C4-2B (cell line): ENCODE measurements around the gene OSBPL6.

Source experiments
- ZFX ChIP-seq: fragments of 450-650 bp; IDR thresholded peaks from 2 replicates; pipeline ENCODE4 v1.6.1; 2017
- TF ChIP-seq, protein P1 (sequence below): fragments of 450-650 bp; conservative IDR thresholded peaks from 2 replicates; pipeline ENCODE4 v1.5.1; 2017; ENCODE audit warnings: mild to moderate bottlenecking

GRCh38 chr2:178415979-178416378 lies 221.7 kb downstream of the OSBPL6 start:
- TF ChIP-seq, protein P1, sequence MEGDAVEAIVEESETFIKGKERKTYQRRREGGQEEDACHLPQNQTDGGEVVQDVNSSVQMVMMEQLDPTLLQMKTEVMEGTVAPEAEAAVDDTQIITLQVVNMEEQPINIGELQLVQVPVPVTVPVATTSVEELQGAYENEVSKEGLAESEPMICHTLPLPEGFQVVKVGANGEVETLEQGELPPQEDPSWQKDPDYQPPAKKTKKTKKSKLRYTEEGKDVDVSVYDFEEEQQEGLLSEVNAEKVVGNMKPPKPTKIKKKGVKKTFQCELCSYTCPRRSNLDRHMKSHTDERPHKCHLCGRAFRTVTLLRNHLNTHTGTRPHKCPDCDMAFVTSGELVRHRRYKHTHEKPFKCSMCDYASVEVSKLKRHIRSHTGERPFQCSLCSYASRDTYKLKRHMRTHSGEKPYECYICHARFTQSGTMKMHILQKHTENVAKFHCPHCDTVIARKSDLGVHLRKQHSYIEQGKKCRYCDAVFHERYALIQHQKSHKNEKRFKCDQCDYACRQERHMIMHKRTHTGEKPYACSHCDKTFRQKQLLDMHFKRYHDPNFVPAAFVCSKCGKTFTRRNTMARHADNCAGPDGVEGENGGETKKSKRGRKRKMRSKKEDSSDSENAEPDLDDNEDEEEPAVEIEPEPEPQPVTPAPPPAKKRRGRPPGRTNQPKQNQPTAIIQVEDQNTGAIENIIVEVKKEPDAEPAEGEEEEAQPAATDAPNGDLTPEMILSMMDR: no peak
- no peak for TF ChIP-seq ZFX
